Fibroblast of the aortic adventitia (primary cell): Measurements from ENCODE around the gene OSBPL1A. TPM values are rescaled to one million over a fixed set of nuclear protein-coding genes. Genes with fewer than 3 reads are reported as not detected.

Experiments
- DNase-seq: peaks from one replicate; pipeline ENCODE4 v3.0.0-alpha.2; 2010; ENCODE audit warnings: low read depth
- H3K4me3 ChIP-seq: 2 replicates; pipeline ENCODE4 v1.5.1; 2011; ENCODE audit warnings: low read depth, mild to moderate bottlenecking, control low read depth, low read length, moderate library complexity
- CTCF ChIP-seq: IDR thresholded peaks from 2 replicates; pipeline ENCODE4 v1.5.1; 2011; ENCODE audit warnings: mild to moderate bottlenecking, low read length, control low read depth, inconsistent platforms; ENCODE audit not compliant: insufficient read depth
- total RNA-seq: library from RNA; depleted of rRNA; stranded (reverse); fragments of >200 nt; gene quantifications from 2 replicates; pipeline ENCODE4 v1.2.3, GENCODE V29; 2012; ENCODE audit warnings: low replicate concordance

The OSBPL1A gene
- total RNA-seq, 1 donor, result 80.4 TPM

- H3K4me3 ChIP-seq, result no peak overlapping the region
- no peak for DNase-seq
- TF ChIP-seq CTCF, result no peak
Observed at GRCh38 chr18:24372279-24372872, 25.2 kb downstream of the OSBPL1A start.

GRCh38 chr18:24370120-24370519, 27.5 kb downstream of the OSBPL1A start:
- H3K4me3 ChIP-seq, result no peak overlapping the region
- DNase-seq, result no peak
- TF ChIP-seq CTCF, result no peak

- DNase-seq, result no peak
- no peak for TF ChIP-seq CTCF
- no peak overlapping the region for H3K4me3 ChIP-seq
Observed at GRCh38 chr18:24369426-24369825, 28.2 kb downstream of the OSBPL1A start.

GRCh38 chr18:24368749-24369148, 28.9 kb downstream of the OSBPL1A start:
- DNase-seq, result no peak
- H3K4me3 ChIP-seq, result no peak overlapping the region
- TF ChIP-seq CTCF, result no peak

- DNase-seq, result no peak
- no peak for TF ChIP-seq CTCF
Observed at GRCh38 chr18:24366328-24366727, 31.3 kb downstream of the OSBPL1A start.

GRCh38 chr18:24364177-24364576, 33.4 kb downstream of the OSBPL1A start:
- no peak for DNase-seq
- no peak overlapping the region for H3K4me3 ChIP-seq
- TF ChIP-seq CTCF, result no peak

More at GRCh38 chr18:24366328-24366727, 31.3 kb downstream of the OSBPL1A start:
- H3K4me3 ChIP-seq, result no peak overlapping the region

- DNase-seq, result no peak
- no peak for TF ChIP-seq CTCF
- H3K4me3 ChIP-seq, result no peak overlapping the region
Observed at GRCh38 chr18:24362757-24363156, 34.9 kb downstream of the OSBPL1A start.
